ENCODE results near the gene S100A16.
"Not testable (repeated sequence)": the region's sequence is repeated elsewhere in the genome, so short reads cannot be mapped to it uniquely, and the experiment has no call there.

The S100A16 gene

DNA sequence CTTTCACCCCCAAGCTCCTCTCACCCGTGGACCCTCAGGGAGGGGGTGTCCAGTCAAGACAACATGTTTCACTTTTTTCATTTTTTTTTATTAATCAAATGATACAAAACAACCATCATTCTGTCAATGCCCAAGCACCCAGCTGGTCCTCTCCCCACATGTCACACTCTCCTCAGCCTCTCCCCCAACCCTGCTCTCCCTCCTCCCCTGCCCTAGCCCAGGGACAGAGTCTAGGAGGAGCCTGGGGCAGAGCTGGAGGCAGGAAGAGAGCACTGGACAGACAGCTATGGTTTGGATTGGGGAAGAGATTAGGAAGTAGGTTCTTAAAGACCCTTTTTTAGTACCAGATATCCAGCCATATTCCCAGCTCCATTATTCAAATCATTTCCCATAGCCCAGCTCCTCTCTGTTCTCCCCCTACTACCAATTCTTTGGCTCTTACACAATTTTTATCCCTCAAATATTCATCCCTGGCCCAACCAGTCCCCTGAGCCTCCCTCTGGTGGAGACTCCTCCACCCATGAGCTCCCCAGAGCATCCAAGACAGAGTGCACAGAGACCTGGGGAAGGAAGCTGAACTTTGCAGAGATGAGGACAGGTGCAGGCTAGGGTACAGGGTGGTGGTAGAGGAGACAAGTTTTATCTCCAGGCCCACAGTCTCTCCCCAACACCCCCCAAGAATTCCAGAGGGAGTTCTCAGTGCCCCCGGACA lies 1.4 kb upstream of the S100A16 start:
- DNase-seq: no peak

DNA sequence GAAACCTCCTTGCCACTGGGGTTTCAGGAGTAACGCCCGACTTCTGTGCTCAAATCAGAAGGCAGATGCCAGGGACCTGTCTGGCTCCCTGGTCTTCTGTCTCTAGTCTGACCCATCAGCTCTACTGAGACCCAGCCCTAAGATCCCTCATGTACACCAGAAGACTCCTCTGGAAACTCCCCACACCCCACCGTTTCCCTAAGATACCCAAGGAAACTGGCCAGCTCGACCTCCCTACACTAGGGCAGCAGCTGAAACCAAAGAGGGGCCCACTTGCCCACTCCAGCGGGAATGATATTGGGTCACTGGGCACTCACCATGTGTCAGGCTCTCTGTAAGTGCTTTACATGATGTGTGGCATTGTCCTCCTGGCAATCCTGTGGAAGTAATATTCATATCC lies 469 bp upstream of the S100A16 start:
- no peak for DNase-seq

DNA sequence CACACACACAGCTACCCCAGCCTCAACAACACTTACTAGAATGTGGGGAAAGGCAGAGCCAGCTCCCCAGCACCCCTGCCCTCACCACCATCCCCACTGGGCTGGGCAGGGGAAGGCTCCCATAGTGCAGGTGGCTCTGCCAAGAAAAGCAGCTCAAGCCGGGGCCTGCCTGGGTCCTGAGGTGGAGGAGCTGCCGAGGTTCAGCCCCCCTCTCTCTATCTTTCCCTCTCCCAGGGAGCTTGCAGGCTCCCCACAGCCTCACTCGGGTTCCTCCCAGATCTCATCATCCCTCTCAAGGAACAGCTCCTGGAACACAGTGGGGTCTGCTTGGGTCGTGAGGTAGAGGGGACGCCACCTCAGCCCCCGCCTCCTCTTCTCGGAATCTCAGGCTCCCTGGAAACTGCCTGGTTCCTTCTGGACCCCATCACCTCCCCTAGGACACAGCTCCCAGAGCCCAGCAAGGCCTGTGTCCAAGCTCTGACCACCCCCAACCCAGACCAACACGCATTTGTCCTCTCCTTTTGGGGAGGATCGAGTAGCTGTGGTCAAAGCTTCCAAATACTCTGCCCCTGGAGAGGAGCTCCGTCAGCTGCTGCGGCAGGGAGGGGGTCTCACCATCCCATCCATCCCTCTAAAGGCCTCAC lies 704 bp downstream of the S100A16 start:
- no peak for DNase-seq

DNA sequence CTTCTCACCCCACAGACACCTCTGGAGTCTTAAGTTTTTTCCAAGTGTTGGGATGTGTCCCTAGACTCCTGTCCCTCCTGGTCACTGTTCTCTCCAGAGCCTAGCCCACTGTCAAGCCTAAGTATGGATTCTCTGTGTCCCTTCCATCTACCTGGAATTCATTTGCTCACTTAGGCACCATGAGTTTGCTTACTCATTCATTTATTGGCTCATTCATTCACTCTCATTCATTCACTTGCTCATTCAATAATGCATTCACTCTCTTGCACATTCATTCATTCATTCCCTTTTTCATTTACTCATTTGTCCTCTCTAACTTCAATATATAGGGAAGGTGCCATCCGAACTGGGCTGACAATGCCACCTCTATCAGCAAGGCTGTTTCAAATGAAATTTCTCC lies 1.6 kb downstream of the S100A16 start:
- DNase-seq: no peak

DNA sequence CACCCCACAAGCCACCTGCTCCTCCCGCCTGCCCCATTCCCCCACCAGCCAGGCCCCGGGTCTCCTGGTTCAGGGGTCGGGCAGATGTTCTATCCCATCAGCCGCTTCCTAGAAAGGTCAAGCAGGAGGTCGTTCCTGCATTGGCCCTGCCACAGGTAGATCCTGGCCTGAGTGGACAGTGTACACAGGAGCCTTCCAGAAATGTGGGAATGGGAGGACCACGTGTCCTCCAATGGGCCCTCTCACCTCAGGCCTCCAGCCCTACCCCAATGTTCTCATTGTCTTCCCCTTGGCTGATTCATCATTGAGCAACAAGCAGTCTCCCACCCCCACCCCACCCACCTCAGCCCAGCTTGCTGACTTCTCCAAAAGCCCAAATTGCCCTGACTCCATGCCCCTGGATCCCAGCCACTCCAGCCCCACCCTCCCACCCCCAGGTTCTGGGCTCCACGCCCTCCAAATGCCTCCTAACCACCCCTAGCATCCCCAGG lies 2.1 kb downstream of the S100A16 start:
- no peak for DNase-seq

DNA sequence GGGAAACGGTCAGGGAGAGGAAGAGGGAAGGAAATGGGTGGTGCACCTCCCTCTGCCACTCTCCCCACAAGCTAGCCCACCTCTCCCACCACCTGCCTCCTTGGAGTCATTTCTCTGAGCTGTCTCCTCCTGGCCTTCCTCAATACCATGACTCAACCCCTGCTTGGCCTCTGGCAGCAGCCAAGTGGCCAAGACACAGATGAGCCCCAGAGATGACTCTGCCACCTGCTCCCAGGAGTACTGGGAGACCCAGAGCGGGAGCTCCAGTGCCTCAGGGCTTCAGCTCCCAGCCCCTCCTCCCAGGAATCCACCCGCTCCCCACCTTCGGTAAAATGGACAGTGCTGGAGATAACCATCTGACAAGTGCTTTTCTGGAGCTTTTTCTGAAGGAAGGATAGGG lies 2.6 kb downstream of the S100A16 start:
- no peak for DNase-seq

DNA sequence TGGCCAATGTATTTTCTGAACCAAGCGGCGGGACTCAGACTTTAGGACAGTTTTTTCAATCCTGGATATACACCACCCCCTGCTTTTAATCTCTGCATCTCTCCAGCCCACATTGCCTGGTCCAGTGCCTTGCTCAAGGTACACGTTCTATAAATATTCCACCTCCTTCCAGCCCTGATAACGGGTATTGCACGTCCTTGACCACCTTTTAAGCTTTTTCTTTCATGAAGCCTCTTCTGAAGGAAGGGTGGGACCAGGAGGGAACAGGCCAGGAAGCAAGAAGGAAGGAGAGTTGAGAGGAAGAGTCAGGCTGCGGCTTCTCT lies 3.4 kb downstream of the S100A16 start:
- no peak for DNase-seq

DNA sequence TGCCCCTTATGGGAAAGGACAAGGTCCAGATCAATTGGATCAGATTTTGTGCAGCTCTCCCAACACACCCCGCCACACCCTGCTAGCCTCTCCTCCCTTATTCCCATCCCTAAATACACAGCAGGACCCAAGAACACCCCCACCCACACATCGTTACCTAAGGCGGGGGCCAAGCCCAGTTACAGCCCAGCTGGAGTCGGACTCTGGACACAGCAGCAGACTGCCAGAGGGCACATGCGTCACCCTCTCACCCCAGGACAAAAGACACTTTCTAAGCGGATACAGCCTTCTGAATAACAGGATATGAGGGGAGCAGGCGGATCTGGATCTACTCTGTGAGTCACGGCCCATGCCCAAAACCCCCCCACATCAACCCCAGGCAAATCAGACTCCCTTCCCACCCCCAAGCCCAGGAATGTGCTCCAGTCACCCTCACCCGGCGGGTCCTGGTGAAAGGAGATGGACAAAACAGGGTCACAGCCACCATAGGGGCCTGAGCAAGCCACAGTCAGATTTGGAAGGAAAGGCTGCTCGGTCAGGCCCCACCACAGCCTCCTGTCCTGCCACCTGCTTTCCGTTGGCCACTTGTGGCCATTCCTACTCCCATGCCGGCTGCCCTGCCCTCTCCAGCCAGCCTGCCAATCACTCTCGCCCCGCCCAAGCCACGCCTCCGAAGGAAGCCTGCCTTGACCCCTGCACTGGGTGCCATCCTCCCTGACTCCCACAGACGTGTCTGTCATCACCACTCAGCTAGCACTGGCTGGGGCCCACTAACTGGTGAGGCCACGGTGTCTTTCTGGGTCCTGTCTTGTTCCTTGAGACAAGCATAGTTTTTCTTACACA lies 4.0 kb downstream of the S100A16 start:
- DNase-seq: no peak

DNA sequence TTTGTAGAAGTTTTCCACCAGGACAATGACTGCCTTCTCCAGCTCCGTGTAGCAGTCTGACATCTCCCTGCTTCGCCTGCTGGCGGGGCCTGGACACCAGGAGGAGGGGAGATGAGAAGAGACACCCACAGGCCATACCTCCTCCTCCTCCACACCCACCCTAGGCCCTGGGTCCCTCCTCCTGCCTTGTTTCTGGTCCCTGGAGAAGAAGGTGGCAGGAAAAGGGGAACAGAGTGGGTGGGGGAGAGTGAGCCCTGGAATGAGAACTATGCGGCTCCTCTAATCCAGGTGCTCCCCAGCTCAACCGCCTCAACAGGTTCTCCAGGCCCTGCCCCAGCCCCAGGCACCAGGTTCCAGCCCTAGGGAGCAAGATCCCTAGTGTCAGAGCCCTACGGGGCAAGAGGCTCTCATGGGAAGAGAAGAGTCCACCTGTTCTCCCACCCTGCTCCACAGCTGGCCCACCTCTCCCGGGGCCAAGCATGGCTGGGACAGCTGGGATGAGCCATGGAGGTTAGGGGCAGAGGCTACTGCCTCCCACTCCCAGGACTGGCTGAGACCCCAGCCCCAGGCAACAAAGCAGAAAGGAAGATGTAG lies 4.8 kb downstream of the S100A16 start:
- DNase-seq: no peak

DNA sequence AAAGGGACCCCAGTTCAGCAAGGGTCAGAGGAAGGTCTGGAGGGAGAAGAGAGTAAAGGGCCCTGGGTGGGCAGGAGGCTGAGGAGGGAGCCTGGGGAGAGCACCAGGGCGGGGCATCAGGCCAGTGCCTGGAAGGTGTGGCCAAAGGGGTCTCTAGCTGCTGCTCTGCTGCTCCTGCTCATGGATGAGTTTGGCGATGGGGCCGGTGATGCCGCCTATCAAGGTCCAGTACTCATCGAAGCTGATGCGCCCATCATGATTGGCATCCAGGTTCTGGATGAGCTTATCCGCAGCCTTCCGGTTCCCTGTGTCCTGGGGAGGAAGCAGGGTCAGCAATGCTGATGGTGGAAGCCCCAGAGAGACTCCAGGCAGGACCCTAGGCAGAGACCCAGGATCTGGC lies 5.6 kb downstream of the S100A16 start:
- DNase-seq: no peak

DNA sequence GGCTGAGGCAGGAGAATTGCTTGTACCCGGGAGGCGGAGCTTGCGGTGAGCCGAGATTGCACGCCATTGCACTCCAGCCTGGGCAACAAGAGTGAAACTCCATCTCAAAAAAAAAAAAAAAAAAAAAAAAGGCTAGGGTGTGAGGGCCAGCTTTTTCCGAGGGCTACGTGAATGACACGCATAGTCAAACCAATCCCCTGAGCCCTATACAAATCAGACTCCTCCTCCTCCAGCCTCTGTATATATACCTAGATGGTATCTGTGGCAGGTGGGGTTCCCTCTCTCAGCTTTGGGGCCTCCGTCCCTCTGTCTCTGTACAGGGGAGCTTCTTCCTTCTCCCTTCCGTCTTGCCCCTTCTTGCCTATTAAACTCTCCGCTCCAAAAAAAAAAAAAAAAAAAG lies 6.7 kb downstream of the S100A16 start:
- no peak for DNase-seq

DNA sequence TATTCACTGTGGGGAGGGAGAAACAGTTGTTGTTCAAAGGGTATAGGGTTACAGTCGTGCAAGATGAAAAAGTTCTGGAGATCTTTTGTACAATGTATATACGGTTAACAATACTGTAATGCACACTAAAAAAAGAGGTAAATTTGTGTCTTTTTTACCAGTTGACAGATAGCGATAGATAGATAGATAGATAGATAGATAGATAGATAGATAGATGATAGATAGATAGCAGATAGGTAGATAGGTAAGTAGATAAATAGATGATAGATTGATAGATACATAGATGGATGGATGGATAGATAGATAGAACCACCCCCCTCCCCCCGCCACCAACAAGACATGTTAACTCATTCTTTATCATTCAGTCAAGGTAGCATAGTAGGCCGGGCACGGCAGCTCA lies 10.2 kb downstream of the S100A16 start:
- DNase-seq: no peak

DNA sequence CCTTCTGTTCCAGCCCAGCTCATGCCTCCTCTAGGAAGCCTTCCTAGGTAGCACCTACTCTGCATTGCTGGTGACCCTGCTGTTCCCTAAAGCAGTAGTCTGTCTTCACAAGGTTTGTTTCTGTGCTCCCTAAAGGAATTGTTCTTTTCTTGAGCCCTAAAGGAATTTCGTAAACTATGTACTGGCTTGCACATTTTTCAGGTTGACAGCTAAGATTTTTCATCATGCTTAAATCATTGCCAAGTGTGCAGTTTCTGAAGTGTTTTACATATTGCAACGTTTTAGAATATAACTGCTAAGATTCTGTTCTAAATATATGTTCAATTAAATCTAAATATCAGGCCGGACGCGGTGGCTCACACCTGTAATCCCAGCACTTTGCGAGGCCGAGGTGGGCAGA lies 13.1 kb downstream of the S100A16 start:
- no peak for DNase-seq

DNA sequence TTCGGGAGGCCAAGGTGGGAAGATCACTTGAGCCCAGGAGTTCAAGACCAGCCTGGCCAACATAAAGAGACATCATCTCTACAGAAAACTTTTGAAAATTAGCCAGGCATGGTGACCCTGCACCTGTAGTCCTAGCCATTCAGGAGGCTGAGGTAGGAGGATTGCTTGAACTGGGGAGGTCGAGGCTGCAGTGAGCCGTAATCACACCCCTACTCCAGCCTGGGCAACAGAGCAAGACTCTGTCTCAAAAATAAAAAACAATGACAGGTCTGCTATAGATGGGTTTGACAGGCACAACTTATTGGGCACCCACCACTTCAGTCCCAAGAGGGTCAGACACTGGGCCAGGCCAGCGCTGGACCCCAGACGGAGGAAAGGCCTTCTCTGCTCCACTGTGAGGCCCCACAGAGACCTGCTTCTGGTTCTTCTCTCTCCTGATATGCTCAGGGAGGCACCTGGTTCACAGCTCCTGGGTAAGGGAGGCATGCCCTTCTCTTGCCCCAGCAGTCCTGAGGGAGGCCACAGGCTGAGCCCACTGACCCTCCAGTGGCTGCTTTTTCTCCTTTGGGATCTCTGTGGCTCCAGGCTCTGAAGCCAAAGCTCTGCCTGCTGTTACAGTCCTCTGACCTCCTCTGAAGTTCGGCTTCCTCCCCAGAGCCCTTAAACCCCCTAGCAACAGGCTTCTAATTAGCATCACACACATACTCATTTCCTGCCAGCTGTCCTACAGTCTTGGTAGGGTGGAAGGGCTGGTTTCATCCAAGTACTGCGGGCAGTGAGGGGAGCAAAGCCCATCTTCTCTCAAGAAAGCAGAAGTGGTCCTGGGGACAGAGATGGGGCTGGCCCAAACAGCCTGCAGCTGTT lies 14.4 kb downstream of the S100A16 start:
- no peak for DNase-seq

DNA sequence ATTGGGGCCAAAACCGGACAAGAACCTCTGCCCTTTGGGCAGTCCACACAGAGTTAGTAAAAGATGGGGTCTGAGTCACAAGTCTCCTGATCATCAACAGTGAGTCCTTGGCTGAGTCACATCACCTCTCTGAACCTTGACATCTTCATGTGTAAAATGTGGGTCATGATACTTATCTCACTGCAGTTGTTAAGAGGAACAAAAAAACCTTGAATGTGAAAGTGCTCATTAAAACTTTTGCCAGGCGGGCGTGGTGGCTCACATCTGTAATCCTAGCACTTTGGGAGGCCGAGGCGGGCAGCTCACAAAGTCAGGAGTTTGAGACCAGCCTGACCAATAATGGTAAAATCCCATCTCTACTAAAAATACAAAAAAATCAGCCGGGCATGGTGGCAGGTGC lies 15.7 kb downstream of the S100A16 start:
- no peak for DNase-seq

DNA sequence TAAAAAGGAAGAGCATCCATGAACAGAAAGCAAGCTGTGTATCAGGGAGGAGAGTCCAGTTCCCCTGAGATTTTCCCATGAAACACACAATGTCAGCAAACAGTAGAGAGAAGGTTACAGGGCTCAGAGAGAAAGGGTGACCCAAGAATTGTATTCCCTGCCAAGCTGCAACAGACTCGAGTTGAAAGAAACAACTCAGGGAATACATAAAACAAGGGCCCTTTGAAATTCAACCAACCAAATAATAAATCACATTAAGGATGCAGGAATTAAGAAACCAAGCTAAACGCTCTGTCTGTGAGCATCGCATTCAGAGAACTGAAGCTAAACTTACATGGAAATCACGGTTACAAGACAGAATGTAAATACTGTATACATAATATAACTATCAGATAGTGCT lies 20.2 kb downstream of the S100A16 start:
- DNase-seq: no peak

DNA sequence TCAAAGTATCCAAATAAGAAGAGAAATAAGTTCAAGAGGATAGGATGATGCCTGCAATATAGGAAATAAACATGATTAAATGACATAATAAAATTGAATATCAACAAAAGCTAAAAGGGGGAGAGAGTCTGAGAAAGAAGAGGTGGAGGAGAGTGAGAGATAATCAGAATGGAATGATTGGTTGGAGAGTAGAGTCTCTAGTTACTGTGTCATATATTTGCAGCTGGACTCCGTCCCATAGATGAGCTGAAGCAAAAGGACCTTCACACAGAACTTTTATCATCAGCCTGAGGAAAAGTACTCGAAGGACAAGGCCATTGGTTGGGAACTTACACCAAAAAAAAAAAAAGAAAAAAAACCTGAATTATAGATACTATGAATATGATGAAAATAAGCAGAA lies 24.5 kb downstream of the S100A16 start:
- no peak for DNase-seq

DNA sequence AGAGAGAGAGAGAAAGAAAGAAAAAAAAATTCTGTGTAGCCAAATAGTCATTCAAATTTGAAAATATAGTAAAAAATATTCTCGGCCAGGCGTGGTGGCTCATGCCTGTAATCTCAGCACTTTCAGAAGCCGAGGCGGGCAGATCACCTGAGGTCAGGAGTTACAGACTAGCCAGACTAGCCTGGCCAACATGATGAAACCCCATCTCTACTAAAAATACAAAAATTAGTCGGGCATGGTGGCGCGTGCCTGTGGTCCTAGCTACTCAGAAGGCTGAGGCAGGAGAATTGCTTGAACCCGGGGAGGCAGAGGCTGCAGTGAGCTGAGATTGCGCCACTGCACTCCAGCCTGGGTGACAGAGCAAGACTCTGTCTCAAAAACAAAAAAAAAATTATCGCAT lies 24.9 kb downstream of the S100A16 start:
- DNase-seq: not testable (repeated sequence)

DNA sequence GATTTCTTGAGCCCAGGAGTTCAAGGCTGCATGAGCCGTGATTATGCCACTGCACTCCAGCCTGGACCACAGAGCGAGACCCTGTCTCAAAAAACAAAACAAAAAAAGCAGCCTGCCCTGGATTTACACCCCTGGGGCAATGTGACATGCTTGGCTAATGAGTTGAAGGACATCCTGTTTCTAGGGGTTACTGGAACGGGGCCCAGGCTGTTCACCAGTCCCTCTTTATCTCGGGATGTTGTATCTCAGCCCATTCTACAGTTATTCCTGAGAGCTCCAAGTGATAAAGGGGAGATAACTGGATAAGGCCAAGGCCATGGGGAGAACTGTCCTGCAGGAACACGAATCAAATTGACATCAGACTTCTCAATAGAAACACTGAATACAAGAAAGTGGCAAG lies 25.6 kb downstream of the S100A16 start:
- no peak for DNase-seq

DNA sequence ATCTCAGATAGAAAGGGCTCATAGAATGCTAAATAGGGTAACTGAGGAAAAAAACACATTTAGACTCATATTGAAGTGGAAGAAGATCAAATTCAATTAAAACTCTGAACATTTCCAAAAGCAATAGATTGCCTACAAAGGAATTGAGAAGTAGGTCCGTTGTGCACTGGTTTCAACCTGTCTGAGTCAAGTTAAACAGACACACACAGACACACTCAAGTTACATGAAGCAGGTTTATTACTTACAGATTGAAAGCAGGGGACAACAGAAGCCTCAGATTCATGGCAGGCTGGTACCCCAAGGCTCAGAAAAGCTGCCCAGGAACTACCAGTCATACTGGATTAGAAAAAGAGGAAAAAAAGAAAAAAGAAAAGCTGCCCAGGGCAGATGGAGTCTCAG lies 26.6 kb downstream of the S100A16 start:
- DNase-seq: no peak

DNA sequence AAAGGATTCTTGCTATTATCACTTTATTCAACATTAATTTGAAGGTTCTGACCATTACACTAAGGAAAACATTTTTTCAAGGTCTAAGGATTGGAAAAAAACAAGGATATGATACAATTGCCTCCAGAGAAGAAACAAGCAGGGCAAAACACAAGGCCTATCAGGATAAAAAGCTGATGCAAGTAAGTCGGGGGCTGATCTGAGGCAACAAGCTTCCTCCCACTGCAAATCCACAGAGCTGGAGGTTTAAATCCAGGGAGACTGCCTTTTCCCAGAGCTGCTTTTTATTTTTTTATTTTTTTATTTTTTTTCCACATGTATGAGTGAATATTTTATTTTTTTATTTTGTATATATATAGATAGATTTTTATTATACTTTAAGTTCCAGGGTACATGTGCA lies 27.9 kb downstream of the S100A16 start:
- no peak for DNase-seq

DNA sequence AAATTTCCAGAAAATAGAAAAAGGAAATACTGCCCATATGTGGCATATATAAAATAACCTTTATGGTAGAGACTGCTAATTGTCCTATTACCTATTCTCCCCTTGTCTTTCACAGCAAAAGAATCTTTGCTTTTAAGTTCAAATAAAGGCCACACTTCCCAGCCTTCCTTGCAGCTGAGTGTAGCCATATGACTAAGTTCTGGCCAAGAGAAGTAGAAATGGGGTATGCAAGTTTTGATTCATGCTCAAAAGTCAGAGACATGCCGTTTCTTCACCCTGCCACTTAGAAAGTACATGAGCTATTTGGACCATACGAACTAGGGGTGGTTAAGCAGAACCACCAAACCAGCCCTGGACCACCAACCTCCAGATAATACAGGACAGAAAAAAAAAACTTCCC lies 29.0 kb downstream of the S100A16 start:
- DNase-seq: no peak

DNA sequence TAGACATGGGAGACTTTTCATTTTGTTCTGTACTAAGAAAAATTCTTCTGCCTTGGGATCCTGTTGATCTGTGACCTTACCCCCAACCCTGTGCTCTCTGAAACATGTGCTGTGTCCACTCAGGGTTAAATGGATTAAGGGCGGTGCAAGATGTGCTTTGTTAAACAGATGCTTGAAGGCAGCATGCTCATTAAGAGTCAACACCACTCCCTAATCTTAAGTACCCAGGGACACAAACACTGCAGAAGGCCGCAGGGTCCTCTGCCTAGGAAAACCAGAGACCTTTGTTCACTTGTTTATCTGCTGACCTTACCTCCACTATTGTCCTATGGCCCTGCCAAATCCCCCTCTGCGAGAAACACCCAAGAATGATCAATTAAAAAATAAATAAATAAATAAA lies 29.4 kb downstream of the S100A16 start:
- not testable (repeated sequence) for DNase-seq
